Measurements from ENCODE around the gene CRELD1.
"Not testable (repeated sequence)": the region's sequence is repeated elsewhere in the genome, so short reads cannot be mapped to it uniquely, and the experiment has no call there.

Gene CRELD1

GRCh38 chr3:9934993-9935392 is 1.4 kb downstream of the CRELD1 start:
- no peak for DNase-seq

DNA sequence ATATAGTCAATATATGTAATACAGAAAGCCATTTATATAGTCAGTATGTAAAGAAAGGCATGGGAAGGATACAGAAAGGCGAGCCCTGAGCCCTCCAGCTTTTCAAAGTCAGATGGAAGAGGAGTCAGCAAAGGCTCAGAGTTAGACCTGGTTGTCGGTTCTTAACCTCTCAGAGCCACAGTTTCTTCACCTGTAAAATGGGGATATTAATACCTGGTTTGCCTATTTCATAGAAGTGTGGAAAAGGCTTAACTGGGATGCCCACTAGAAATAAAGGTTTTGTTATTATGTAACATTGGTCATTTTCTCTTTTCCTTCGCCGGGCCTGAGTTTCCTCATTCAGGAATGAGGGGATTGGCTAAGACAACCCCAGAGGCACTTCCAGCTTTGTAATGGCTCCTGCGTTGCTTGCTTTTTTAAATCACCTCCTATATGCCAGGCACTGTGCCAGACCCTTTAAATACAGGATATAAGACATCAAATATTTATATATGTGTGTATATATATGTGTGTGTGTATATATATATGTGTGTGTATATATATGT is 2.4 kb downstream of the CRELD1 start:
- DNase-seq: no peak

GRCh38 chr3:9937486-9938238 is 4.0 kb downstream of the CRELD1 start:
- no peak for DNase-seq

DNA sequence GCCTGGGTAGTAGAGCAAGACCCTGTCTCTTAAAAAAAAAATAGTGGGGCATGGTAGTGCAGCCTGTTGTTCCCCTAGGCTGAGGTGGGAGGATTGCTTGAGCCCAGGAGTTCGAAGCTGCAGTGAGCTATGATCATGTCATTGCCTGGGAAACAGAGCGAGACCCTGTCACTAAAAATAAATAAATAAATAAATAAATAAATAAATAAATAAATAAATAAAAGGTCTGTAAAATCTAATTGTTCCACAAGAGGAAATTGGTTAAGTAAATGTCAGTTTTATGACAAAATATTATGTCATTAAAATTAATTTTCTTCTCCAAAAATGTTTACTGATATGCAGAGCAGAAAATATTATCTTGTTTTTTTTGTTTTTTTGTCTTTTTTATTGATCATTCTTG is 5.3 kb downstream of the CRELD1 start:
- no peak for DNase-seq

- not testable (repeated sequence) for DNase-seq
Observed at GRCh38 chr3:9939906-9940305, 6.3 kb downstream of the CRELD1 start.

GRCh38 chr3:9940746-9941145 is 7.1 kb downstream of the CRELD1 start:
- DNase-seq: no peak

DNA sequence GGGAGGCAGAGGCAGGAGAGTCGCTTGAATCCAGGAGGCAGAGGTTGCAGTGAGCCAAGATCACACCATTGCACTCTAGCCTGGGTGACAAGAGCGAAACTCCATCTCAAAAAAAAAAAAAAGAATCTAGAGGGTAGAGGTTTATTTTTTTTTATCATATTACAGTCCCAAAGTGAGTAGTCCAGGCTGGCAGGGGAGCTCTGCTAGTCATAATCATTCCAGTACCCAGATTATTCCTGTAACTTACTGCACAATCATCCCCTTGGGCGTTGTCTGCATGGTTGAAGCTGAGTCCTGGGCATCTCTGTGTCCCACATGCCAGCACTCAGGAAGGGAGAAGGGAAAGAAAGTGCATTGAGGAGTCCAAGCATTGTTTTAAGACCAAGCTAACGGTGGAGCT is 8.5 kb downstream of the CRELD1 start:
- no peak for DNase-seq

DNA sequence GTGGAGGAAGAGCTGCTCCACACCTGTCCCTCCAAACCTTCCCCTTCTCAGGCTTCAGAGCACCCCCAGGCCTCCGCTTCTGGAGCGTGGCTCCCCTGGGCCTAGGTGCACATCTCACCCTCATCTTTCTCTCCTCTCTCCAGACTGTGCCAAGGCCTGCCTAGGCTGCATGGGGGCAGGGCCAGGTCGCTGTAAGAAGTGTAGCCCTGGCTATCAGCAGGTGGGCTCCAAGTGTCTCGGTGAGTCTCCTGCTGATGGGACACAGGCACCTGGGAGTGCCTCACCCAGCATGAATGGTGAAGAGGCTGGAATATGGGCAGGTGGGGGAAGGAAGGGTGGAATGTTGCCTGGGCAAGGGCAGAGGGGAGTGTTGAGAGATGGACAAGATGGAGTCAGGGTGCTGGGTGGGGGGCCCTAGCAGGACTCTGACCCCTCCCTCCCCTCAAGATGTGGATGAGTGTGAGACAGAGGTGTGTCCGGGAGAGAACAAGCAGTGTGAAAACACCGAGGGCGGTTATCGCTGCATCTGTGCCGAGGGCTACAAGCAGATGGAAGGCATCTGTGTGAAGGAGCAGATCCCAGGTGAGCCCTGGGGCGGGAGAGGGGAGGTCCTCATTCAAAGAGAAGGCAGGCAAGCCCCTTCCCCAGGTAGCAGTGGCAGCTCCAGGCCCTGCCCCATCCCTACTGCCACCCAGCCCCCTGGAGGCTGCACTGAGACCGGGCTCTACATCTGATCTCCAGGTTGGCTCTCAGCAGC is 9.5 kb downstream of the CRELD1 start:
- DNase-seq: no peak

- DNase-seq: peak in 1 of 51 donors; percentile 50
Observed at GRCh38 chr3:9944271-9944670, 10.6 kb downstream of the CRELD1 start.

DNA sequence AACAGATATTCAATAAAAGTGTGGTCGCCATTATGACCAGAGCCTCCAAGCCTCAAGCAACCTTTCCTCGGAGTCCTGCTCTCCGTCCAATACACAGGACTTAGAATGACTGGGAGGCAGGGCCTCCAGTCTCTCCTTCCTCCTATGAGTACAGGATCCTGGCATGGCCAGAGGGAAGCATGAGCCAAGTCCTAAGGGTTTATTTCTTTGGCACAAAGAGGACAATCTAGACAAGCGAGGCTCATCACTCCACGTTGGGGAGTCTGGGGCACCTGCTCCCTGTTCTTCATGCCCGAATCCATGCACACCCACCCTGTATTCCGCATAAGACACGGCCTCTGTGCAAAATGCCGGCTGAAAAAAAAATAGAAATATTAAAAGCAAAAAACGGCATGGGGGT is 11.7 kb downstream of the CRELD1 start:
- DNase-seq: no peak

- DNase-seq: peak in 48 of 51 donors; percentile 37 to 85 (median 70)
Observed at GRCh38 chr3:9946112-9947024, 12.7 kb downstream of the CRELD1 start.

DNA sequence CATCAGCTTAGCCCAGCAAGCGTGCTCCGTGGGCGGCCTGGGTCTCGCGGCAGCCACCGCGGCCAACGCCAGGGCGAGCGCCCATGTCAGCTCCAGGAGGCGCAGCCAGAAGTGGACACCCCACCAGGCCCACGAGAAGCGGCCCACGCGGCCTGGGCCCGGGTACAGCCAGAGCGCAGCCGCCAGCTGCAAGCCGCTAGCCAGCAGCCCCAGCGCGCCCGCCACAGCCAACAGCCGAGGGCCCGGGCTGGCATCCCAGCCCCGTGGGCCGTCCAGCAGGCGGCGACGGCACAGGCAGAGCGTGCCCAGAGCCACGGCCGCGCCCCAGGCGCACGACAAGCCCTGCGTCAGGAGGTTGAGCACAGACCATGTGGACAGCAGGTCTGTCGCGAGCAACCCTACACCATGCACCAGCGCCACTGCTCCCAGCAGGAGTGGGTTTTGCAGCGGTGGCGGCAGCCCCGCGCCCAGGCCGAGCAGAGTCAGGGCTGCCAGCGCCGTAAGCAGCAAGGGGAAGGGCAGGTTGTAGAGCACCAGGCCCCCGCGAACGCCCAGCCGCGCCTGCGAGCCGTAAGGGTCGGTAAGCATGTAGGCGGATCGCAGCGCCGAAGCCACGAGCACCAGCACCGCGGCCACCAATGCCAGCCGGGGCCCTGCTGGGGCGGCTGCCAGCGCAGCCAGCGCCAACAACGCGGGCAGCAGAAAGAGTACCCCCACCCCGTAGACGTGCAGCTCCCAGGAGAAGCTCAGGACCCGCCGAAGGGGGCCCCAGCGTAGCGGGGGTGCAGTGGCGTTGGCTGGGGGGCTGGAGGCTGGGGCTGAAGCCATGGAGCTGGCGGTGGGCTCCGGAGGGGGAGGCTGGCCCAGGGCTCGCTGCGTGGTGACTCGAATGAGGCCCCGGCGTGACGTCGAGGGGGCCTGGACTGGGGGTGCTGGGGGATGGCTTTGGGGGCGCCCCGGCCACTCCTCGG is 13.7 kb downstream of the CRELD1 start:
- peak in 42 of 51 donors; percentile 17 to 86 (median 62) for DNase-seq

- DNase-seq: no peak
Observed at GRCh38 chr3:9948586-9948985, 15.0 kb downstream of the CRELD1 start.

DNA sequence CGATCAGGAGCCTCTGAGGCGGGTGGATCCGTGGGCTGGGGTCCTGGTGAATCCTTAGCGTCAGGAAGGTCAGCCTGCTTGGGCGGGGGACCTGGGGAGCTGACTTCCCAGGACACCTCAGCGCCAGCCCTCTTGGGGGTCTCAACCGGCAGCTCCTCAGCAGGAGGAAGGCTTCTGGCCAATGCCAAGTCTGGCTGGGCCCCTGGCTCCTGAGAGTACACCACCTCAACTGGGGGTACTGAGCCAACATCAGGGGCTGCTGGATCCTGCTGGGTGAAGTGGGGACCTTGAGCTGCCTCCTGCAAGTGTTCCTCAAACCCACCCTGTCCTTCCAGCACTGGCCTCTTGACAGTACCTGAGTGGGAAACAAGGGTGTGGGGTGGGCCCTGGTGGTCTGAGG is 15.5 kb downstream of the CRELD1 start:
- no peak for DNase-seq

GRCh38 chr3:9949626-9950025 is 16.0 kb downstream of the CRELD1 start:
- no peak for DNase-seq

- no peak for DNase-seq
Observed at GRCh38 chr3:9951126-9951525, 17.5 kb downstream of the CRELD1 start.

DNA sequence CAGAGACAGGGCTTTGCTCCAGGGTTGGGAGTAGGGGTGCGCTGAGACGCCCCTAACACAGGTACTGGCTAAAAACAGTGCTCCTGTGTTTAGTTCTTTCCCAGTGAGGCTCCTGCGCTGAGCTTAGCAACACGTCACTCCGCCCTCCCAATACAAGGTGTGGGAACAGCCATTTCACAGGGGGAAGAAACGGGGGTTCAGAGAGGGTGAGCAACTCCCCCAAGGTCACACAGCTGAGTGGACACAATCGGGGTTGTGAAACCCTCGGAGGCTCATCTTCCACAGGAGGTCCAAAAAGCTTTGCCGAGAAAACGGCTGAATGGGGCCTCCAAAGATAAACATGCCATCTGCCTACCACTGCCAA is 17.9 kb downstream of the CRELD1 start:
- DNase-seq: peak in 1 of 51 donors; percentile 23

DNA sequence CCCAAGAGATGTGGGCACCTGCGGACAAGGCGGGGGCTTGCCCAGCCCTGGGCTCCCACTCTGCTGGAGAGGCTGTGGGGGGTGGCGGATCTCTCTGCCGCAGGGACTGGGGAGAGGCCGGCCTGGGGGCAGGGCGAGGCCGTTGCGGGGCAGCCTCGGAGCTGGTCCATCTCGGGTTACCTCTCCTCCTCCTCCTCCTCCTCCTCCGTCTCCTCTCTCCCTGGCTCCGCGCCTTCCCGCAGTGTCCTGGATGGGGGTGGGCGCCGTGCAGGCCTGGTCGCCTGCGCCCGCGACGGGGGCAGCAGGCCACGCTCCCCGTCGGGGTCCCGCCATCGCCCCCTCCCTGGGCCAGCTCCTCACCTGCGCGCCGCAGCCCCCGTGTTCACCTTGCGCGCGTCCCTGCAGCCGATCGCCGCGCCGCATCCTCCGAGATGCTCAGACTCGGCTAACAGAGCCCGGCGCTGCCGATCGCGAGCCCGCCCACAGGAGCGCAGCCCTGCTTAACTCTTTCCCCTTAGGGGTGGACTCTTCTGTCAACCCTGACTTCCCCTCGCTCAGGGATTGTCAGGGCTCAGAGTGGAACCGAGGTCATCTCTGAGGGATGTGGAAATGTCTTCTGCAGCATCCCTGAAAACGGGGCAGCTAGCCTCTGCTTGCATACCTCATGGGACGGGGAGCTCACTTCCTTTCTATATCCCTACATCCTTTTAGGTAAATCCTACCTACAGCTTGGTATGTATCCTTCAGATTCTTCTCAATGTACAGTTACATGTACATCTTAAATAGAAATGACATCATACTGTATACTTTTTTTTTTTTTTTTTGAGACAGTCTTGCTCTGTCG is 18.6 kb downstream of the CRELD1 start, which contains the start of gene PRRT3:
TSS of gene PRRT3 (minus strand) at position 447 of the 844 bp plus-strand sequence. CDS start 2,293 bp downstream, outside the sequence.
- peak in 21 of 51 donors; percentile 5 to 63 (median 30) for DNase-seq

- DNase-seq: no peak
Observed at GRCh38 chr3:9955067-9955502, 21.5 kb downstream of the CRELD1 start.

All from hypothalamus (tissue), 51 donors.